ENCODE data around the gene POMGNT2. TPM values are rescaled to one million over a fixed set of nuclear protein-coding genes. Genes with fewer than 3 reads are reported as not detected.

The POMGNT2 gene
- total and polyA plus RNA-seq, 2 donors (not counting 1 experiment from before 2014, with no cell fraction given): 7.9 to 12.7 TPM

DNA sequence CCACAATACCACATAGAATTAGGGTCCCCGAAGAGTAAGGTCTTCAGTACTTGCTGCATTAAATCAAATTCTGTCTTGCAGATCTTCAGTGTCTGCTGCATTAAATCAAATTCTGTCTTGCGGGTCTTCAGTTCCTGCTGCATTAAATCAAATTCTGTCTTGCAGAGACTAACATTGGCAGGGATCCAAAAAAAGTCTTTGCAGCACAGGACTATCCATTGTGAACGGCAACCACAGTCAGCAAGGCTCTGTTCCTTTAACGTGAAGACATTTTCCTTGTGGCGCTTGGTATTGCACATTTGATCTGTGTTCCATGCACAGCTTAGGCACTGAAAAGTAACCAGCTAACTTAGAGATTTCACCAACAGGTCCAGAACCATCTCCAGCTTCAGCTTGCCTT is 46.8 kb upstream of the POMGNT2 start:
- Histone ChIP-seq H3K79me2 (ENCODE audit: control insufficient read depth, insufficient read depth, low read length) (no peaks in the 10 kb centered on the region), H3K9me3 (ENCODE audit: control insufficient read depth, insufficient read depth, low read depth, low read length) (no peaks in the 10 kb centered on the region), H3K27me3 (ENCODE audit: control insufficient read depth, insufficient read depth, low read length) (peaks cover 13% of the 10 kb centered on the region), H3K9ac (ENCODE audit: insufficient read depth, low read length) (no peak overlapping the region), H4K20me1 (ENCODE audit: control insufficient read depth, extremely low read depth, insufficient read depth, low read length) (no peaks in the 10 kb centered on the region), H3K4me1 (ENCODE audit: control insufficient read depth, extremely low read depth, insufficient read depth, low read length) (peaks cover 11% of the 10 kb centered on the region), H3K4me3 (replicated peaks in 1 of 4; ENCODE audit: control extremely low read depth in 1 of 4, insufficient read depth in 1 of 4, low read depth in 3 of 4, low read length in 4 of 4) (peak overlapping the region in 1 of 4 experiments; percentile 11), H2AFZ (ENCODE audit: low read length) (no peak overlapping the region), H3K27ac (ENCODE audit: insufficient read depth, low read length) (no peak overlapping the region), H3K4me2 (ENCODE audit: extremely low read depth, insufficient read depth, low read length) (no peak overlapping the region), H3K36me3 (ENCODE audit: control insufficient read depth, insufficient read depth, low read length) (no peaks in the 10 kb centered on the region)
- TF ChIP-seq, protein P1, sequence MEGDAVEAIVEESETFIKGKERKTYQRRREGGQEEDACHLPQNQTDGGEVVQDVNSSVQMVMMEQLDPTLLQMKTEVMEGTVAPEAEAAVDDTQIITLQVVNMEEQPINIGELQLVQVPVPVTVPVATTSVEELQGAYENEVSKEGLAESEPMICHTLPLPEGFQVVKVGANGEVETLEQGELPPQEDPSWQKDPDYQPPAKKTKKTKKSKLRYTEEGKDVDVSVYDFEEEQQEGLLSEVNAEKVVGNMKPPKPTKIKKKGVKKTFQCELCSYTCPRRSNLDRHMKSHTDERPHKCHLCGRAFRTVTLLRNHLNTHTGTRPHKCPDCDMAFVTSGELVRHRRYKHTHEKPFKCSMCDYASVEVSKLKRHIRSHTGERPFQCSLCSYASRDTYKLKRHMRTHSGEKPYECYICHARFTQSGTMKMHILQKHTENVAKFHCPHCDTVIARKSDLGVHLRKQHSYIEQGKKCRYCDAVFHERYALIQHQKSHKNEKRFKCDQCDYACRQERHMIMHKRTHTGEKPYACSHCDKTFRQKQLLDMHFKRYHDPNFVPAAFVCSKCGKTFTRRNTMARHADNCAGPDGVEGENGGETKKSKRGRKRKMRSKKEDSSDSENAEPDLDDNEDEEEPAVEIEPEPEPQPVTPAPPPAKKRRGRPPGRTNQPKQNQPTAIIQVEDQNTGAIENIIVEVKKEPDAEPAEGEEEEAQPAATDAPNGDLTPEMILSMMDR (conservative IDR thresholded peaks at IDR 0.05 in 1 of 2, IDR thresholded peaks at IDR 0.05 in 1 of 2; ENCODE audit: low read depth in 1 of 2, low read length in 2 of 2): no peak
- TF ChIP-seq EZH2 (IDR thresholded peaks at IDR 0.05; ENCODE audit: low read length, missing control alignments): no peak
- DNase-seq (ENCODE audit: low read depth in 2 of 2): peak; percentile 9 to 60

DNA sequence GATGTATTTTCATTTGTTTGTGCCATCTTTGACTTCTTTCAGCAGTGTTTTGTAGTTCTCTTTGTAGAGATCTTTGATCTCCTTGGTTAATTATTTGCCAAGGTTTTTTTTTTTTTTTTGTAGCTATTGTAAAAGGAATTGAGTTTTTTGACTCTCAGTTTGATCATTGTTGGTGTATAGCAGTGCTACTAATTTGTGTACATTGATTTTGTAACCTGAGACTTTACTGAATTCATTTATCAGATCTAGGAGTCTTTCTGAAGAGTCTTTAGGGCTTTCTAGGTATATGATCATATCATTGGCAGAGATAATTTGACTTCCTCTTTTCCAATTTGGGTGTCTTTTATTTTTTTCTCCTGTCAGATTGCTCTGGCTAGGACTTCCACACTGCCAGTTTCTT is 42.2 kb upstream of the POMGNT2 start:
- no peak overlapping the region for H3K4me3 ChIP-seq (replicated peaks in 1 of 4; ENCODE audit: control extremely low read depth in 1 of 4, insufficient read depth in 1 of 4, low read depth in 3 of 4, low read length in 4 of 4)
- no peaks in the 10 kb centered on the region for H3K79me2 ChIP-seq (ENCODE audit: control insufficient read depth, insufficient read depth, low read length)
- no peak overlapping the region for H2AFZ ChIP-seq (ENCODE audit: low read length)
- H3K4me1 ChIP-seq (ENCODE audit: control insufficient read depth, extremely low read depth, insufficient read depth, low read length): peaks cover 2% of the 10 kb centered on the region
- H4K20me1 ChIP-seq (ENCODE audit: control insufficient read depth, extremely low read depth, insufficient read depth, low read length): no peaks in the 10 kb centered on the region
- no peak overlapping the region for H3K4me2 ChIP-seq (ENCODE audit: extremely low read depth, insufficient read depth, low read length)
- DNase-seq (ENCODE audit: low read depth in 2 of 2): no peak
- H3K9ac ChIP-seq (ENCODE audit: insufficient read depth, low read length): no peak overlapping the region
- no peak for TF ChIP-seq EZH2 (IDR thresholded peaks at IDR 0.05; ENCODE audit: low read length, missing control alignments)
- TF ChIP-seq, protein P1 (conservative IDR thresholded peaks at IDR 0.05 in 1 of 2, IDR thresholded peaks at IDR 0.05 in 1 of 2; ENCODE audit: low read depth in 1 of 2, low read length in 2 of 2): no peak
- H3K36me3 ChIP-seq (ENCODE audit: control insufficient read depth, insufficient read depth, low read length): no peaks in the 10 kb centered on the region
- peaks cover 15% of the 10 kb centered on the region for H3K27me3 ChIP-seq (ENCODE audit: control insufficient read depth, insufficient read depth, low read length)
- no peaks in the 10 kb centered on the region for H3K9me3 ChIP-seq (ENCODE audit: control insufficient read depth, insufficient read depth, low read depth, low read length)
- H3K27ac ChIP-seq (ENCODE audit: insufficient read depth, low read length): no peak overlapping the region

DNA sequence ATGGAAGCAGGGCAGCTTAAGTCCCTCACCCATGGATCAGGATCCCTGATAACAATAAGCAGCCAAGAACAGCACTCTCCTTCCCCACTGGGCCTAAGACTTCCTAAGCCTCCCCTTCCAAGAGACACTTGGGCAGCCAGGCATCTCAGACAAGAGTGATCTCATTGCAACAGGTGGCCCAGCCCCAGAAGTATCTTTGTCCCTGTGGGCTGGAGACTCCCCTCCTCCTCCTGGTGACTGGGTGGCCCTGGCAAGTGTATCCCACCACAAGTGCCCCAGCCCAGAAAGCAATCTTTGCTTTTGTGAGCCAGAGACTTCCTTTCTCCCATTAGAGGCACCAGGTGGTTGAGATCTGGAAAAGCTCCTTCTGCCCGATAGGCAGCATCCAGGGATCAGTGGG is 40.7 kb upstream of the POMGNT2 start:
- no peaks in the 10 kb centered on the region for H3K36me3 ChIP-seq (ENCODE audit: control insufficient read depth, insufficient read depth, low read length)

More for the DNA sequence above, 40.7 kb upstream of the POMGNT2 start:
- TF ChIP-seq EZH2 (IDR thresholded peaks at IDR 0.05; ENCODE audit: low read length, missing control alignments): no peak
- TF ChIP-seq, protein P1 (conservative IDR thresholded peaks at IDR 0.05 in 1 of 2, IDR thresholded peaks at IDR 0.05 in 1 of 2; ENCODE audit: low read depth in 1 of 2, low read length in 2 of 2): no peak
- no peaks in the 10 kb centered on the region for H4K20me1 ChIP-seq (ENCODE audit: control insufficient read depth, extremely low read depth, insufficient read depth, low read length)
- DNase-seq (ENCODE audit: low read depth in 2 of 2): no peak
- no peaks in the 10 kb centered on the region for H3K79me2 ChIP-seq (ENCODE audit: control insufficient read depth, insufficient read depth, low read length)
- no peak overlapping the region for H2AFZ ChIP-seq (ENCODE audit: low read length)
- no peak overlapping the region for H3K4me2 ChIP-seq (ENCODE audit: extremely low read depth, insufficient read depth, low read length)
- no peaks in the 10 kb centered on the region for H3K4me1 ChIP-seq (ENCODE audit: control insufficient read depth, extremely low read depth, insufficient read depth, low read length)
- peaks cover 8% of the 10 kb centered on the region for H3K27me3 ChIP-seq (ENCODE audit: control insufficient read depth, insufficient read depth, low read length)
- no peak overlapping the region for H3K4me3 ChIP-seq (replicated peaks in 1 of 4; ENCODE audit: control extremely low read depth in 1 of 4, insufficient read depth in 1 of 4, low read depth in 3 of 4, low read length in 4 of 4)
- no peaks in the 10 kb centered on the region for H3K9me3 ChIP-seq (ENCODE audit: control insufficient read depth, insufficient read depth, low read depth, low read length)
- H3K27ac ChIP-seq (ENCODE audit: insufficient read depth, low read length): no peak overlapping the region
- no peak overlapping the region for H3K9ac ChIP-seq (ENCODE audit: insufficient read depth, low read length)

Measured in fibroblast of lung (primary cell).